ENCODE results near the gene PPP3CA. TPM values are rescaled to one million over a fixed set of nuclear protein-coding genes. Genes with fewer than 3 reads are reported as not detected.
"Not testable (repeated sequence)": the region's sequence is repeated elsewhere in the genome, so short reads cannot be mapped to it uniquely, and the experiment has no call there.

PPP3CA gene
- polyA plus RNA-seq, 1 donor (not counting 4 experiments of a cell fraction or from before 2014, with no cell fraction given), result 43.3 TPM

GRCh38 chr4:101098666-101099400 lies 248.5 kb downstream of the PPP3CA start:
- Histone ChIP-seq H3K9ac (ENCODE audit: control insufficient read depth, extremely low read depth, insufficient read depth, low read length) (no peak overlapping the region), H3K4me2 (ENCODE audit: control insufficient read depth, extremely low read depth, insufficient read depth, low read depth, low read length) (no peak overlapping the region), H3K4me1 (ENCODE audit: control insufficient read depth, extremely low read depth, insufficient read depth, low read length) (peaks cover 5% of the 10 kb centered on the region), H3K4me3 (ENCODE audit: control insufficient read depth in 2 of 3, extremely low read depth in 1 of 3, insufficient read depth in 2 of 3, low read depth in 1 of 3, low read length in 3 of 3) (no peak overlapping the region), H2AFZ (ENCODE audit: control insufficient read depth, low read length) (no peak overlapping the region), H3K9me1 (ENCODE audit: control insufficient read depth, extremely low read depth, insufficient read depth, low read length) (no peaks in the 10 kb centered on the region), H3K9me3 (ENCODE audit: control insufficient read depth, low read depth, low read length) (no peaks in the 10 kb centered on the region), H3K79me2 (ENCODE audit: control insufficient read depth, insufficient read depth, low read length) (no peaks in the 10 kb centered on the region), H3K27me3 (ENCODE audit: control insufficient read depth, extremely low read depth, insufficient read depth, low read length) (no peaks in the 10 kb centered on the region), H3K27ac (ENCODE audit: control insufficient read depth, insufficient read depth, low read length) (no peak overlapping the region), H4K20me1 (ENCODE audit: control insufficient read depth, extremely low read depth, insufficient read depth, low read length) (no peaks in the 10 kb centered on the region), H3K36me3 (ENCODE audit: control insufficient read depth in 2 of 2, extremely low read depth in 1 of 2, insufficient read depth in 2 of 2, low read length in 2 of 2) (peaks cover 1 to 3% of the 10 kb centered on the region in 2 experiments)
- TF ChIP-seq EZH2 (IDR thresholded peaks at IDR 0.05; ENCODE audit: low read length) (no peak), CTCF (optimal IDR thresholded peaks at IDR 0.05 in 1 of 3, IDR thresholded peaks at IDR 0.05 in 1 of 3, conservative IDR thresholded peaks at IDR 0.05 in 1 of 3; ENCODE audit: extremely low read depth in 1 of 3, insufficient read depth in 2 of 3, low read length in 3 of 3) (no peak)
- dilution Hi-C loops (cut with MboI; ENCODE audit: extremely low pct_ligation_motif_present, low sequenced_read_pairs), result no loop called here
- FAIRE-seq (no peak), DNase-seq (ENCODE audit: low read depth, low spot score) (no peak)

GRCh38 chr4:101092609-101093008 lies 254.7 kb downstream of the PPP3CA start:
- H3K4me1 ChIP-seq (ENCODE audit: control insufficient read depth, extremely low read depth, insufficient read depth, low read length); H4K20me1 ChIP-seq (ENCODE audit: control insufficient read depth, extremely low read depth, insufficient read depth, low read length); DNase-seq (ENCODE audit: low read depth, low spot score); H3K27me3 ChIP-seq (ENCODE audit: control insufficient read depth, extremely low read depth, insufficient read depth, low read length); H3K36me3 ChIP-seq (ENCODE audit: control insufficient read depth in 2 of 2, extremely low read depth in 1 of 2, insufficient read depth in 2 of 2, low read length in 2 of 2); H3K9ac ChIP-seq (ENCODE audit: control insufficient read depth, extremely low read depth, insufficient read depth, low read length); H3K79me2 ChIP-seq (ENCODE audit: control insufficient read depth, insufficient read depth, low read length); FAIRE-seq; H3K4me2 ChIP-seq (ENCODE audit: control insufficient read depth, extremely low read depth, insufficient read depth, low read depth, low read length); H3K27ac ChIP-seq (ENCODE audit: control insufficient read depth, insufficient read depth, low read length); dilution Hi-C loops (cut with MboI; ENCODE audit: extremely low pct_ligation_motif_present, low sequenced_read_pairs); H3K9me1 ChIP-seq (ENCODE audit: control insufficient read depth, extremely low read depth, insufficient read depth, low read length); H3K9me3 ChIP-seq (ENCODE audit: control insufficient read depth, low read depth, low read length); H3K4me3 ChIP-seq (ENCODE audit: control insufficient read depth in 2 of 3, extremely low read depth in 1 of 3, insufficient read depth in 2 of 3, low read depth in 1 of 3, low read length in 3 of 3); H2AFZ ChIP-seq (ENCODE audit: control insufficient read depth, low read length): not testable (repeated sequence)

GRCh38 chr4:101089168-101089567 lies 258.2 kb downstream of the PPP3CA start:
- FAIRE-seq (peak; percentile 34), DNase-seq (ENCODE audit: low read depth, low spot score) (no peak)
- H3K4me2 ChIP-seq (ENCODE audit: control insufficient read depth, extremely low read depth, insufficient read depth, low read depth, low read length), result no peak overlapping the region

More at GRCh38 chr4:101089168-101089567, 258.2 kb downstream of the PPP3CA start:
- Histone ChIP-seq H3K79me2 (ENCODE audit: control insufficient read depth, insufficient read depth, low read length) (no peaks in the 10 kb centered on the region), H2AFZ (ENCODE audit: control insufficient read depth, low read length) (no peak overlapping the region), H3K9ac (ENCODE audit: control insufficient read depth, extremely low read depth, insufficient read depth, low read length) (no peak overlapping the region), H3K4me1 (ENCODE audit: control insufficient read depth, extremely low read depth, insufficient read depth, low read length) (no peaks in the 10 kb centered on the region), H3K9me1 (ENCODE audit: control insufficient read depth, extremely low read depth, insufficient read depth, low read length) (no peaks in the 10 kb centered on the region), H3K4me3 (ENCODE audit: control insufficient read depth in 2 of 3, extremely low read depth in 1 of 3, insufficient read depth in 2 of 3, low read depth in 1 of 3, low read length in 3 of 3) (no peak overlapping the region), H3K9me3 (ENCODE audit: control insufficient read depth, low read depth, low read length) (no peaks in the 10 kb centered on the region), H4K20me1 (ENCODE audit: control insufficient read depth, extremely low read depth, insufficient read depth, low read length) (no peaks in the 10 kb centered on the region), H3K36me3 (ENCODE audit: control insufficient read depth in 2 of 2, extremely low read depth in 1 of 2, insufficient read depth in 2 of 2, low read length in 2 of 2) (peaks cover 0 to 1% of the 10 kb centered on the region in 2 experiments), H3K27me3 (ENCODE audit: control insufficient read depth, extremely low read depth, insufficient read depth, low read length) (no peaks in the 10 kb centered on the region), H3K27ac (ENCODE audit: control insufficient read depth, insufficient read depth, low read length) (no peak overlapping the region)
- TF ChIP-seq EZH2 (IDR thresholded peaks at IDR 0.05; ENCODE audit: low read length), result no peak
- no peak for TF ChIP-seq CTCF (optimal IDR thresholded peaks at IDR 0.05 in 1 of 3, IDR thresholded peaks at IDR 0.05 in 1 of 3, conservative IDR thresholded peaks at IDR 0.05 in 1 of 3; ENCODE audit: extremely low read depth in 1 of 3, insufficient read depth in 2 of 3, low read length in 3 of 3)
- dilution Hi-C loops (cut with MboI; ENCODE audit: extremely low pct_ligation_motif_present, low sequenced_read_pairs), result no loop called here
